ENCODE measurements around the gene JOSD2. TPM values are rescaled to one million over a fixed set of nuclear protein-coding genes. Genes with fewer than 3 reads are reported as not detected.
A peak's percentile ranks its signal among the peaks of the same experiment; 100 is the strongest.

The JOSD2 gene
- total and polyA plus RNA-seq, 9 of the 15 experiments (the other 6 are each of a cell fraction or from before 2014, with no cell fraction given) = 0.06 to 14.4 (median 3.1) TPM

GRCh38 chr19:50516456-50516855 lies 5.5 kb upstream of the JOSD2 start:
- no TSS peak for BruUV-seq (replicated peaks)
- Histone ChIP-seq H3K9ac (ENCODE audit: insufficient read depth in 1 of 2, low read depth in 2 of 2, low read length in 2 of 2) (0 out of 4 replicates have a peak overlapping the region, but pooled peaks of 1 of the 2 experiments have one; percentile 64), H3K79me2 (ENCODE audit: control insufficient read depth, insufficient read depth, low read length) (no peaks in the 10 kb centered on the region), H3K27ac (ENCODE audit: extremely low read depth, low read depth, low read length) (no peak overlapping the region), H3K27me3 (ENCODE audit: control insufficient read depth in 2 of 2, insufficient read depth in 2 of 2, low read length in 2 of 2) (no peaks in the 10 kb centered on the region), H3K9me1 (ENCODE audit: control insufficient read depth, insufficient read depth, low read length) (no peaks in the 10 kb centered on the region), H4K20me1 (replicated peaks; ENCODE audit: control insufficient read depth, insufficient read depth, low read length) (no peaks in the 10 kb centered on the region), H3K4me2 (ENCODE audit: insufficient read depth, low read length) (no peak overlapping the region), H3K4me3 (no peak overlapping the region), H2AFZ (ENCODE audit: low read depth, low read length) (no peak overlapping the region), H3K9me3 (replicated peaks; ENCODE audit: control insufficient read depth, insufficient read depth, low read depth, low read length) (no peaks in the 10 kb centered on the region), H3K4me1 (replicated peaks in 1 of 2; ENCODE audit: control insufficient read depth in 2 of 2, insufficient read depth in 2 of 2, low read length in 2 of 2) (peaks cover 0 to 49% of the 10 kb centered on the region in 2 experiments; a peak in 2 of 5 replicates), H3K36me3 (ENCODE audit: control insufficient read depth, insufficient read depth, low read length) (no peaks in the 10 kb centered on the region)
- TF ChIP-seq PHTF2 (CRISPR knock-in tag; IDR thresholded peaks at IDR 0.05) (no peak), BCOR (IDR thresholded peaks at IDR 0.05) (no peak)
- in situ Hi-C loops (cut with MboI) (no loop called here), intact Hi-C loops (cut with micrococcal nuclease) (no loop called here)
- CTCF ChIA-PET (ENCODE audit: low intra/inter-chr PET ratio) = no interaction called here
- no peak for ATAC-seq
- FAIRE-seq = no peak
- no peak for DNase-seq (ENCODE audit: extremely low read depth in 1 of 4, low spot score in 3 of 4)
- POLR2A ChIA-PET = no interaction called here
- 18% methylated on average over 8 of the region's 12 CpGs for WGBS (ENCODE audit: insufficient coverage, low coverage, missing lambda C conversion rate)

GRCh38 chr19:50515168-50515561 lies 4.2 kb upstream of the JOSD2 start:
- no peak for DNase-seq (ENCODE audit: extremely low read depth in 1 of 4, low spot score in 3 of 4)
- Histone ChIP-seq H3K27ac (ENCODE audit: extremely low read depth, low read depth, low read length) (no peak overlapping the region), H2AFZ (ENCODE audit: low read depth, low read length) (no peak overlapping the region), H3K4me1 (replicated peaks in 1 of 2; ENCODE audit: control insufficient read depth in 2 of 2, insufficient read depth in 2 of 2, low read length in 2 of 2) (peaks cover 5 to 61% of the 10 kb centered on the region in 2 experiments; a peak in 4 of 5 replicates), H3K27me3 (ENCODE audit: control insufficient read depth in 2 of 2, insufficient read depth in 2 of 2, low read length in 2 of 2) (no peaks in the 10 kb centered on the region), H3K4me3 (no peak overlapping the region), H3K9ac (ENCODE audit: insufficient read depth in 1 of 2, low read depth in 2 of 2, low read length in 2 of 2) (no peak overlapping the region; a peak in 1 of 4 replicates), H4K20me1 (replicated peaks; ENCODE audit: control insufficient read depth, insufficient read depth, low read length) (no peaks in the 10 kb centered on the region), H3K36me3 (ENCODE audit: control insufficient read depth, insufficient read depth, low read length) (no peaks in the 10 kb centered on the region), H3K79me2 (ENCODE audit: control insufficient read depth, insufficient read depth, low read length) (no peaks in the 10 kb centered on the region; the same call in 2 of the 3 replicates), H3K9me1 (ENCODE audit: control insufficient read depth, insufficient read depth, low read length) (peaks cover 4% of the 10 kb centered on the region), H3K9me3 (replicated peaks; ENCODE audit: control insufficient read depth, insufficient read depth, low read depth, low read length) (no peaks in the 10 kb centered on the region), H3K4me2 (ENCODE audit: insufficient read depth, low read length) (no peak overlapping the region)
- in situ Hi-C loops (cut with MboI) = no loop called here
- WGBS (ENCODE audit: insufficient coverage, low coverage, missing lambda C conversion rate) = 67% methylated on average over 5 of the region's 11 CpGs
- FAIRE-seq = no peak
- ChIA-PET CTCF (ENCODE audit: low intra/inter-chr PET ratio) (no interaction called here), POLR2A (interaction anchor here (0.6 to 1.0 kb wide), 2 partner anchors 19 to 75 kb away, joined by 3 read pairs; no protein-coding TSS in a partner anchor)
- intact Hi-C loops (cut with micrococcal nuclease) = no loop called here
- ATAC-seq = no peak
- no peak for TF ChIP-seq SFPQ (IDR thresholded peaks at IDR 0.05; ENCODE audit: low read depth, low read length)
- TF ChIP-seq LARP7 (IDR thresholded peaks at IDR 0.05) = no peak
- no peak for TF ChIP-seq SRSF1 (IDR thresholded peaks at IDR 0.05; ENCODE audit: low read depth, low read length)
- no peak for TF ChIP-seq TSHZ1 (CRISPR knock-in tag; IDR thresholded peaks at IDR 0.05)
- no peak for TF ChIP-seq ZNF583 (CRISPR knock-in tag; IDR thresholded peaks at IDR 0.05)
- peak; percentile 33 for TF ChIP-seq PCBP1 (IDR thresholded peaks at IDR 0.05; ENCODE audit: low read depth, low read length, poor library complexity, severe bottlenecking)
- peak; percentile 56; the same call in 1 of the 2 replicates for TF ChIP-seq POLR2G (IDR thresholded peaks at IDR 0.05; ENCODE audit: low read depth, low read length)
- BruUV-seq (replicated peaks) = no TSS peak
